ENCODE results near the gene PHKA2.

DNA sequence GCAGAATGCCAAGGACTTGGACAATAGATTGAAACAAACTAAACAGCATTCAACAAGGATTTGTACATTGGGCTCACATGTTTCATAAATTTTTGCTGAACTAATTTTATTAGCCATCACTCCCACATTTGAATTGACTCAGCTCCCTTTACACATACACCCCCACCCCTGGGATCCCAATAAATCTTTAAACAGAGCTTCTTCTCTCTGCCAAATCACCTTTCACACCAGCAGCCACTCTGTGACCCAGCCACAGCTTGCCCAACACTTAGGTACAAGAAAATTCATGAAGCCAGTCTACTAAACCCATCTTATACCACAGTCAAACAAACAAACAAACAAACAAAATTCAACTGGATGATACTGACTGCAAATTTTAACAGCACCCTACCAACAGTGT, 21.6 kb downstream of the PHKA2 start:
- TF ChIP-seq POLR2A (IDR thresholded peaks at IDR 0.05; ENCODE audit: low read depth, low read length) (no peak), EZH2 (IDR thresholded peaks at IDR 0.05; ENCODE audit: borderline replicate concordance, control insufficient read depth, low read depth, low read length) (no peak)
- TF ChIP-seq, protein P1, sequence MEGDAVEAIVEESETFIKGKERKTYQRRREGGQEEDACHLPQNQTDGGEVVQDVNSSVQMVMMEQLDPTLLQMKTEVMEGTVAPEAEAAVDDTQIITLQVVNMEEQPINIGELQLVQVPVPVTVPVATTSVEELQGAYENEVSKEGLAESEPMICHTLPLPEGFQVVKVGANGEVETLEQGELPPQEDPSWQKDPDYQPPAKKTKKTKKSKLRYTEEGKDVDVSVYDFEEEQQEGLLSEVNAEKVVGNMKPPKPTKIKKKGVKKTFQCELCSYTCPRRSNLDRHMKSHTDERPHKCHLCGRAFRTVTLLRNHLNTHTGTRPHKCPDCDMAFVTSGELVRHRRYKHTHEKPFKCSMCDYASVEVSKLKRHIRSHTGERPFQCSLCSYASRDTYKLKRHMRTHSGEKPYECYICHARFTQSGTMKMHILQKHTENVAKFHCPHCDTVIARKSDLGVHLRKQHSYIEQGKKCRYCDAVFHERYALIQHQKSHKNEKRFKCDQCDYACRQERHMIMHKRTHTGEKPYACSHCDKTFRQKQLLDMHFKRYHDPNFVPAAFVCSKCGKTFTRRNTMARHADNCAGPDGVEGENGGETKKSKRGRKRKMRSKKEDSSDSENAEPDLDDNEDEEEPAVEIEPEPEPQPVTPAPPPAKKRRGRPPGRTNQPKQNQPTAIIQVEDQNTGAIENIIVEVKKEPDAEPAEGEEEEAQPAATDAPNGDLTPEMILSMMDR (IDR thresholded peaks at IDR 0.05 in 2 of 3, conservative IDR thresholded peaks at IDR 0.05 in 1 of 3; ENCODE audit: control insufficient read depth in 2 of 3, extremely low read depth in 1 of 3, insufficient read depth in 1 of 3, low read depth in 3 of 3, low read length in 3 of 3): no peak
- TF ChIP-seq, protein P2, sequence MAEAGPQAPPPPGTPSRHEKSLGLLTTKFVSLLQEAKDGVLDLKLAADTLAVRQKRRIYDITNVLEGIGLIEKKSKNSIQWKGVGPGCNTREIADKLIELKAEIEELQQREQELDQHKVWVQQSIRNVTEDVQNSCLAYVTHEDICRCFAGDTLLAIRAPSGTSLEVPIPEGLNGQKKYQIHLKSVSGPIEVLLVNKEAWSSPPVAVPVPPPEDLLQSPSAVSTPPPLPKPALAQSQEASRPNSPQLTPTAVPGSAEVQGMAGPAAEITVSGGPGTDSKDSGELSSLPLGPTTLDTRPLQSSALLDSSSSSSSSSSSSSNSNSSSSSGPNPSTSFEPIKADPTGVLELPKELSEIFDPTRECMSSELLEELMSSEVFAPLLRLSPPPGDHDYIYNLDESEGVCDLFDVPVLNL (IDR thresholded peaks at IDR 0.05; ENCODE audit: low read depth, low read length): no peak

Data from GM12878 (cell line).